Right lobe of liver (tissue), 6 donors: ENCODE results near the gene DDX10. TPM values are rescaled to one million over a fixed set of nuclear protein-coding genes. Genes with fewer than 3 reads are reported as not detected.

Experiments used
- ATAC-seq, 4 donors: fragments of 200-7000 bp; cut with Tn5 transposase; one replicate each; pipeline ENCODE4 v1.9.1; 2020; ENCODE audit warnings: mild to moderate bottlenecking in 4 of 4, moderate library complexity in 4 of 4
- DNase-seq, 3 donors: peaks; one replicate each; pipeline ENCODE4 v3.0.0-alpha.2; 2020
- H3K27ac ChIP-seq, 3 donors: fragments of 200-600 bp; one replicate each; pipeline ENCODE4 v1.8.0; 2022
- H3K27me3 ChIP-seq, 2 donors: fragments of 200-600 bp; one replicate each; pipeline ENCODE4 v1.8.0; 2022
- H3K36me3 ChIP-seq, 4 donors: fragments of 200-600 bp; sonication (generic) in 1 of 4; one replicate each; pipeline versions ENCODE4 v1.5.1 to v1.8.0; 2017 to 2022; ENCODE audit warnings: control low read depth in 1 of 4
- H3K4me1 ChIP-seq, 4 donors: fragments of 200-600 bp; sonication (generic) in 1 of 4; one replicate each; pipeline versions ENCODE4 v1.5.1 to v1.8.0; 2017 to 2022; ENCODE audit warnings: control low read depth in 1 of 4
- H3K4me3 ChIP-seq, 3 donors: fragments of 200-600 bp; one replicate each; pipeline ENCODE4 v1.8.0; 2022
- H3K9me3 ChIP-seq, 4 donors: fragments of 200-600 bp; sonication (generic) in 1 of 4; one replicate each; pipeline versions ENCODE4 v1.5.1 to v1.8.0; 2017 to 2022; ENCODE audit warnings: control low read depth in 1 of 4
- POLR2A ChIP-seq: fragments of 450-650 bp; IDR thresholded peaks from one replicate; pipeline ENCODE4 v1.6.1; 2017; ENCODE audit warnings: antibody characterized with exemption, mild to moderate bottlenecking
- WGBS: methylation state at CpG from one replicate; pipeline ENCODE4 v1.1.6; 2018; ENCODE audit warnings: low coverage, low lambda C conversion rate; ENCODE audit not compliant: insufficient coverage; ENCODE audit errors: missing lambda C conversion rate; 5-methylcytosine and 5-hydroxymethylcytosine counted together
- intact Hi-C, 2 donors: fragments of 100-400 bp; cut with DNase I; formaldehyde crosslinking; loops; one replicate each; pipeline versions ENCODE4 v1.11.2 to v1.14.1; 2022
- total RNA-seq, 6 experiments: library from RNA; depleted of rRNA in 2 of 6; stranded (reverse); fragments of >200 nt in 2 of 6; fragmentation: NEBNext Ultra II Directional in 3 of 6; extraction: Animal tissue kit (Norgen Biotek cat#: 25700) in 3 of 6; gene quantifications; one replicate each; pipeline versions ENCODE4 v1.1.0 to v1.2.4, GENCODE V29; 2016 to 2023
- TF ChIP-seq, protein P1 (sequence below), 4 donors: fragments of 200-600 bp in 3 of 4; fragments of 450-650 bp in 1 of 4; IDR thresholded peaks; one replicate each; pipeline versions ENCODE4 v1.5.1 to v1.8.0; 2016 to 2022; ENCODE audit warnings: antibody characterized with exemption in 4 of 4, mild to moderate bottlenecking in 2 of 4
- donor health status: DM: no; HTN: yes; CAD: no.
- donor health status: DM: no; HTN: no; CAD: no.
- donor health status: DM: no; HTN: no; CAD: no.
- donor health status: DM: no; HTN: yes; CAD: no.
- donor health status: DM: no; HTN: yes; CAD: no.

The DDX10 gene
- total RNA-seq, 6 experiments from 2014 or later: 7.4 to 13.6 (median 11.3) TPM

- H3K36me3 ChIP-seq: peaks cover 0 to 12% (median 2%) of the 10 kb centered on the region in 4 donors
Observed at GRCh38 chr11:108685419-108686130, 20.7 kb downstream of the DDX10 start.

GRCh38 chr11:108693852-108694251 is 29.0 kb downstream of the DDX10 start:
- ATAC-seq (no peak), DNase-seq (no peak)
- Histone ChIP-seq H3K4me1 (no peaks in the 10 kb centered on the region), H3K36me3 (peaks cover 0 to 33% (median 2%) of the 10 kb centered on the region in 4 donors), H3K27me3 (no peaks in the 10 kb centered on the region), H3K4me3 (no peak overlapping the region), H3K9me3 (no peaks in the 10 kb centered on the region), H3K27ac (no peak overlapping the region)
- 95% methylated on average over 2 of the region's 2 CpGs for whole genome bisulfite sequencing
- no peak for TF ChIP-seq POLR2A
- TF ChIP-seq, protein P1, sequence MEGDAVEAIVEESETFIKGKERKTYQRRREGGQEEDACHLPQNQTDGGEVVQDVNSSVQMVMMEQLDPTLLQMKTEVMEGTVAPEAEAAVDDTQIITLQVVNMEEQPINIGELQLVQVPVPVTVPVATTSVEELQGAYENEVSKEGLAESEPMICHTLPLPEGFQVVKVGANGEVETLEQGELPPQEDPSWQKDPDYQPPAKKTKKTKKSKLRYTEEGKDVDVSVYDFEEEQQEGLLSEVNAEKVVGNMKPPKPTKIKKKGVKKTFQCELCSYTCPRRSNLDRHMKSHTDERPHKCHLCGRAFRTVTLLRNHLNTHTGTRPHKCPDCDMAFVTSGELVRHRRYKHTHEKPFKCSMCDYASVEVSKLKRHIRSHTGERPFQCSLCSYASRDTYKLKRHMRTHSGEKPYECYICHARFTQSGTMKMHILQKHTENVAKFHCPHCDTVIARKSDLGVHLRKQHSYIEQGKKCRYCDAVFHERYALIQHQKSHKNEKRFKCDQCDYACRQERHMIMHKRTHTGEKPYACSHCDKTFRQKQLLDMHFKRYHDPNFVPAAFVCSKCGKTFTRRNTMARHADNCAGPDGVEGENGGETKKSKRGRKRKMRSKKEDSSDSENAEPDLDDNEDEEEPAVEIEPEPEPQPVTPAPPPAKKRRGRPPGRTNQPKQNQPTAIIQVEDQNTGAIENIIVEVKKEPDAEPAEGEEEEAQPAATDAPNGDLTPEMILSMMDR (IDR thresholded peaks at IDR 0.05): no peak
- intact Hi-C loops: no loop called here

More at GRCh38 chr11:108685419-108686130, 20.7 kb downstream of the DDX10 start:
- DNase-seq (no peak), ATAC-seq (no peak)
- H3K27ac ChIP-seq: no peak overlapping the region
- no peaks in the 10 kb centered on the region for H3K27me3 ChIP-seq
- no peaks in the 10 kb centered on the region for H3K4me1 ChIP-seq
- H3K9me3 ChIP-seq: no peaks in the 10 kb centered on the region
- intact Hi-C loops: no loop called here
- H3K4me3 ChIP-seq: no peak overlapping the region
- no CpG with 5 or more reads among the region's 7 CpGs for WGBS
- no peak for TF ChIP-seq POLR2A
- TF ChIP-seq, protein P1 (IDR thresholded peaks at IDR 0.05): no peak

GRCh38 chr11:108694846-108695245 is 30.0 kb downstream of the DDX10 start:
- Histone ChIP-seq H3K4me3 (no peak overlapping the region), H3K27me3 (no peaks in the 10 kb centered on the region), H3K9me3 (no peaks in the 10 kb centered on the region), H3K27ac (no peak overlapping the region), H3K4me1 (no peaks in the 10 kb centered on the region), H3K36me3 (peaks cover 0 to 28% (median 0%) of the 10 kb centered on the region in 4 donors)
- TF ChIP-seq, protein P1 (IDR thresholded peaks at IDR 0.05): no peak
- no peak for TF ChIP-seq POLR2A
- ATAC-seq: no peak
- 100% methylated on average over 1 of the region's 1 CpG for WGBS
- no peak for DNase-seq
- intact Hi-C loops: no loop called here

- intact Hi-C loops: no loop called here
- no peaks in the 10 kb centered on the region for H3K27me3 ChIP-seq
- DNase-seq (peak in 1 of 3 donors; percentile 44), ATAC-seq (peak; percentile 74 to 92 (median 87))
- H3K27ac ChIP-seq: no peak overlapping the region
- no peak for TF ChIP-seq POLR2A
- TF ChIP-seq, protein P1 (IDR thresholded peaks at IDR 0.05): peak; percentile 69 to 85 (median 80)
- H3K36me3 ChIP-seq: peaks cover 0 to 5% (median 0%) of the 10 kb centered on the region in 4 donors
- no peaks in the 10 kb centered on the region for H3K9me3 ChIP-seq
- no peaks in the 10 kb centered on the region for H3K4me1 ChIP-seq
- H3K4me3 ChIP-seq: no peak overlapping the region
- 64% methylated on average over 3 of the region's 3 CpGs for WGBS
Observed at GRCh38 chr11:108697872-108698473, 33.1 kb downstream of the DDX10 start.
